GM04503 (cell line): ENCODE measurements around the gene RXFP2.

Experiments
- DNase-seq: peaks from one replicate; pipeline ENCODE4 v3.0.0-alpha.2; 2012; ENCODE audit warnings: low read depth

RXFP2 gene, protein sequence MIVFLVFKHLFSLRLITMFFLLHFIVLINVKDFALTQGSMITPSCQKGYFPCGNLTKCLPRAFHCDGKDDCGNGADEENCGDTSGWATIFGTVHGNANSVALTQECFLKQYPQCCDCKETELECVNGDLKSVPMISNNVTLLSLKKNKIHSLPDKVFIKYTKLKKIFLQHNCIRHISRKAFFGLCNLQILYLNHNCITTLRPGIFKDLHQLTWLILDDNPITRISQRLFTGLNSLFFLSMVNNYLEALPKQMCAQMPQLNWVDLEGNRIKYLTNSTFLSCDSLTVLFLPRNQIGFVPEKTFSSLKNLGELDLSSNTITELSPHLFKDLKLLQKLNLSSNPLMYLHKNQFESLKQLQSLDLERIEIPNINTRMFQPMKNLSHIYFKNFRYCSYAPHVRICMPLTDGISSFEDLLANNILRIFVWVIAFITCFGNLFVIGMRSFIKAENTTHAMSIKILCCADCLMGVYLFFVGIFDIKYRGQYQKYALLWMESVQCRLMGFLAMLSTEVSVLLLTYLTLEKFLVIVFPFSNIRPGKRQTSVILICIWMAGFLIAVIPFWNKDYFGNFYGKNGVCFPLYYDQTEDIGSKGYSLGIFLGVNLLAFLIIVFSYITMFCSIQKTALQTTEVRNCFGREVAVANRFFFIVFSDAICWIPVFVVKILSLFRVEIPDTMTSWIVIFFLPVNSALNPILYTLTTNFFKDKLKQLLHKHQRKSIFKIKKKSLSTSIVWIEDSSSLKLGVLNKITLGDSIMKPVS

DNA sequence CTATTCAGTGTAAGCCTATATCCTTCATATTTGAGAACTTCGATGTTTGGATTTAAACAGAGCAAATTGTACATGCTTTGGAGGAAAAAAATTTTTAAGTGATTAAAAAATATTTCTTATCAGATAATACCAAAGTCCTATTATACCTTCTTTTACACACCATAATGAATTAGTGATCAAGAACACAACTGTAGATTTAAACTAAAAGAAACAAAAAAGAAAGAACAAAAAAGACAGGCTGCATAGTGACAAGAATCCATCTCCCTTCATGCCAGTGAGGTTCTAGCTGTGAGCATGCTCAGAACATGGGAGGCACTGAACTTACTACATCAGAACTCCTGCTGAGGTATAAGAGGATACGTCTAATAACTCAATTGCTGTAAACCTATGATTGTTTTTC is at the start of gene RXFP2:
Gene RXFP2 (plus strand): TSS at position 301 of the 400 bp plus-strand sequence. CDS start 87 bp downstream, at position 388.
- no peak for DNase-seq

DNA sequence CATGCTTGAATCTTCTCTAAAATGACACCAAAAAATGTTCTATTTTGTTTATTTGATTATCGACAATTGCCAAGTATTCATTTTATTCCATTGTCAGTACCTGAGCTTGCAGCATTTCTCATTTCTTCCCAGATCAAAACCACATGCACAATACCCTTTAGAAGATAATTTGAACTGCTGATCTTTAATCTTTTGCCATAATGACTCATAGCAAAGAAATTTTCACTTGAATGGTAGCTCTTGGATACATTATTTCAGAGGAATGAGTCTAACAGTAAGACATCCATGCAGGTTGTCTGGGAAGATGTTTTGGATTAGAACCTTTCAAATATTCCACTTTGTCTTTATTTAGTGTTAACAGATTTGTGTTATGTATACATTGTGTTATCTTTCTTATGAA is 42.0 kb upstream of the RXFP2 start:
- DNase-seq, result no peak

DNA sequence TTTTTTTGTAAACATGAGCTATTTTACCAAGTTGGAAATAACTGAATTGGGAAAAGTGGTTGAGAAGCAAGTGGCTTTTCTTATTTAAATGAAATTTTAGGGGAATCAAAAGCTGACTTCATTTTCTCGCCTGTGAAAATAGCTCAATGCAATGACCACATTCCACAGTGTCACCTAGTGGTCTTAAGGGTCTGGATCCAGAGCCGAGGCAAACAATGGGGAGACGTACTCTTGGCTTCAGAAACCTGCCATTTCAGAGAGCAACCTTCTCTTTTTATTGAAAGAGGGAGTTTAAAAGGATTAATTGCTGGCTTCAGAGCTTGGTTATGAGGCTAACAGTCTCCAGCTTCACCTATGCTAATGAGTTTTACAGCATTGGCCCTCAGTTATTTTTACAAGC is 39.7 kb upstream of the RXFP2 start:
- DNase-seq, result no peak

DNA sequence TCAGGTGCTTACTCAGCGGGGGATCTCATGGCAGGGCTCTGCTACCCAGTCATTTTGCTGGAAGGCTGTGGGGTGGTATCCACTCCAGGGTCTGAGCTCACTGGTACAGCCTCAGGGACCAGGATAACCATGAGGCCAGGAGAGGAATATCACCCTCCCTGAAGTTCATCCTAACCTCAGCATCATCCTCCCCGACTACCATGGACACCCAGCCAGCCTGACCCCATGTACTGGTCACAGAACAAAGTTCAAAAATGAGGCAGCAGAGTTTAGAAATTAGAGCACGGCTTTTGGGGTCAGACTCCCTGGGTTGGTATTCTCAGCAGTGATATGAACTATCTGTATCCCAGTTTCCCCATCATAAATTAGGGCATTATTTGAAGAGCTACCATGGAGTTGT is 35.5 kb upstream of the RXFP2 start:
- DNase-seq, result no peak

DNA sequence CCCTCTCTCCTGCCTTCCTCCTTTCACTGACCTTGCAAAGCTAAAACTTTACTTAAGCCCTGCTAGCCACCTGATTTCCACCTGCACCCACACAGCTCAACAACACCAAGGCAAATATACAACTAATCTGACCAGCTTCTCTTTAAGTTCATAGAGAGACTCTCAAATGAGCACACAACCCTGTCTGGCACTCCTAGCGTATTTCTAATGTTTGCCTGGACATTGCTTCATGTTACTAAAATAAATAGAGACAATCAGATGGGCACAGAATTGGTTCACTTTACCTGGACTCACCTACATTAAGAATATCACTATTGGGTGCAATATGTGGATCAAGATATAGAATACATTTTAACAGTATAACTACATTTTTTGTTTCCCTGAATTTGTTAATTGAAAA is 33.2 kb upstream of the RXFP2 start:
- DNase-seq, result no peak

DNA sequence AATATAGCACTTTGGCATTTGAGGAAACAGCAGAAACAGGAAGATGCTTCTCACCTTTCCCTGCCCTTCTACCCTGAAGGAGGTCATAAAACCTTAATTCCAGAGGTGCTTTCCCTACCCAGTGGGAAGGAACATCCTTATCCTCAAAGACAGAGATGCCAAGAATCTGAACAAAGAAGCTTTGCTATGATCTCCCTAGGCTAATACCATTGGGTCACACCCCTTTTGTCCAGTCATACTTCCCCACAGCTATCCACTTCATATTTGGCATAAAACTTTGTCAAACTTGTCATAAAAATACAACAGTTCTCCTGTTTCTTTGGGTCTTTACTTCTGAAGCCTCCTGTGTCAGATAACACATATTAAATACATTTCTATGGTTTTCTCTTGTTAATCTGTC is 21.7 kb upstream of the RXFP2 start:
- DNase-seq, result no peak

DNA sequence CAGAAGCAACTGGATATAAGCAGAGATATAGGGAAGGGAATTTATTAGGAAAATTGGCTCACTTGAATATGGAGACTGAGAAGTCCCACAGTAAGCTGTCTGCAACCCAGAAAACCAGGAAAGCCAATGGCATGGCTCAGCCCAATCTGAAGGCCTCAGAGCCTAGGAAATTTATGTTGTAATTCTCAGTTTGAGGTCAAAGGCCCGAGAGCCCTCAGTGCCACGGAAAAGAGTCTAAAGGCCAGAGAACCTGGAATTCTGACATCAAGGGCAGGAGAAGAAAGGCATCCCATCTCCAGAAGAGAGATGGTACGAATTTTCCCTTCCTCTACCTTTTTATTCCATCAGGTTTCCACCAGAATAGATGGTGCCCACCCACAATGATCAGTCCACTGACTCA is 20.1 kb upstream of the RXFP2 start:
- DNase-seq, result no peak

DNA sequence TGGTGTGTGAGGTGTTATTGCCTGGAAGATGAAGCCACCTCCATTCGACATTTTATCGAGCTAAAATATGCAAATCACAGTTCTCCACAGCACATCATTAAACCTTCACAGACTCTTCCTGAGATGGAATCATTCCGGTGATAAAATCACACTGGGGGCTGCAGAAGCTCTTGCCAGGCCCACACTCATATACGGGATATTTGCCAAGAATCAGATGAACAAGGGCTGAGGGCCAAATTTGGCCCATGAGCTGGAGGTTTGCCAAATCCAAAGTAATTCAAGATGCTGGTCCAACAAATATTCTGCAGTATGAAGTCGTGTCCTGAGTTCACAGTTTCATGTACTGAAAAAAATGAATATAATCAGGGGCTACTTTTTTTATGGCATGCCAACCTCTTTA is 16.7 kb upstream of the RXFP2 start:
- no peak for DNase-seq

DNA sequence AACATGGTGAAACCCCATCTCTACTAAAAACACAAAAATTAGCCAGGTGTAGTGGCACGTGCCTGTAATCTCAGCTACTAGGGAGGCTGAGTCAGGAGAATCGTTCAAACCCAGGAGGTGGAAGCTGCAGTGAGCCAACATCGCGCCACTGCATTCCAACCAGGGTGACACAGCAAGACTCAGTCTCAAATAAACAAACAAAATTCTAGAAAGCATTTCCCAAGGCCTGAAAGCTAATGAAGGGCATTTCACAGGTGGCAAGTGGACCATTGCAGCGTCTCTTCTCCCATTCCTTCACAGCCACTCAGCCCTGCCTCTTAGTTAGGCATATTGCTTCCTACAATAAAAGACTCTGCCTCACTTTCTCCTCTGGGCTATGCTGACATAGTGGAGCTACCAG is 13.5 kb upstream of the RXFP2 start:
- no peak for DNase-seq

DNA sequence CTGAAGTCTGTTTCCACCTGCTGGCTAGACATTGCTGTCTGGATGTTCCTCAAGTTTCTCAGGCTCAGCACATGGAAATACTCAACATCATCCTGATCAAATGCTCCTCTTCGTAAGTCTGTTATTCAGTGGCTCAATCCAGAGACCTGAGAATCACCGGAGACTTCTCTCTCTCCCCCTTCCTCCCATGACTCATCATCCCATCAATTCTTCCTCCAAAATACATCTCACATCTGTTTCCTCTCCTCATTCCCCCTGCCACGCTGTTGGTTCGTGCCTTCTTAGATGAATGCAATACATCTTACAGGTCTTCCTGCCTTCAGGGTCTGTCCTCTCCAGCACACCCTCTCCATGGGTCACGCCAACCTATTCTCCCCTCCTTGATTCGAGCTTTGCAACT is 7.4 kb upstream of the RXFP2 start:
- DNase-seq, result no peak

DNA sequence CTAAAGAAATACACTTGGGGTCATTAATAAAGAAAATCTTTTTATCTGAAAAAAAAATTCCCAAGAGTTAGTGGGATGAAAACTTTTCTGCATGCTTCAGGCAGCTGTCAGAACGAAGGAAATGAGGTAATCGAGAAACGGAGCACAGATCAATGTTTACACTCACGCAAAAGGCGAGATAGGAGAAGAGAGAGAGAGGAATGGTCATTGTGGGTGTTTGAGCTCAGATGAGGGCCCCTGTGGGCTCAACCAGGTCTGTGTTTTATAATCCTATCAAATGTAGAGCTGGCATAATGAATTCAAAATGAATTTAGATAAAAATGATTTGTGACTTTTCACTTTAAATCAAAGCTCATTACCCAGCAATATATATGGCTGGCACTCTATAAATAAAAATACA is 6.3 kb upstream of the RXFP2 start:
- DNase-seq, result no peak

DNA sequence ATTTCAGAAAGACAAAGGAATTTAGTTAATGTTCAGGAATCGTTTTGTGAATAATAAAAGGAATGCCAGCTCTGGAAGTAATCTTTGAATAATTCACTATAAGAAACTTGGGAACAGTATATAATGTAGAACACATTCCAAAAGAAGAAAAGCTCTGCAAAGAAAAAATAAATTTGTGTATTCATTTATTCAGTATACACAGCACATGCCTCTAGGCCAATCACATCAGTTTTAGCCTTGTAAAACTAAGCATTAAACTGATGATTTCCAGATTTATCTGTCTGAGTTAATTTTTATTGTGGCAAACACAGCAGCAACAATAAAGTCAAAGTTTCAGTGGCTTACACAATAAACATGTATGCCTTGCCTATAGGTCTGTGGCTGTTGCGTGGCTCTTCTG is 5.7 kb upstream of the RXFP2 start:
- DNase-seq, result no peak

DNA sequence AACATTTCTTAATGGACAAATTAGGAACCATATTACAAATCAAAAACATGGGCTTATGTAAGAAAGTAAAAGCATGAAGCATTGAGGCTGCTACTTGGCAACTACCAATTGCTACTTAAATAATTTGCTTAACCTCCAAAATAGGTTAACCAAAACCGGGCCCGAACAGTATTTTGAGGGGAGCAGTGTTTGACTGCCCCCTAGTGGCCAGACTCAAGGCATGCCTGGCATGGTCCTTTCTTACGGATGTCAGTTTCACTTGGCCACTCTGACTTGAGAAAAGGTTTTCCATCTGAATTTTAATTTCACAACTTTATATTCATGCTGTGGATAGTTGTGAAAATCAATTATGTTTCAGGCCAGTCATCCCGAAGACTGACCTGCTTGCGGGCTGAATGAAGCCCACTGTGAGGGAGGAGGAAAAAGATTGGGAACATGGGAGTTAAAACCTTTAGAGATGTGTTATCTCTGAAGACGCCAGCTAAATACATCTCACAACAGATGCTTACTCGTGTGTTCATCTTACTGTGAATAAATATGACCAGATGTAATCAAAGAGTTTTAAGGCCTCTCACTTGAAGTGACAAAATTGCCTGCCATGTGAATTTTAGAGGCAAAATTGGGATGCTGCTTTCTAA is 2.9 kb downstream of the RXFP2 start:
- no peak for DNase-seq

DNA sequence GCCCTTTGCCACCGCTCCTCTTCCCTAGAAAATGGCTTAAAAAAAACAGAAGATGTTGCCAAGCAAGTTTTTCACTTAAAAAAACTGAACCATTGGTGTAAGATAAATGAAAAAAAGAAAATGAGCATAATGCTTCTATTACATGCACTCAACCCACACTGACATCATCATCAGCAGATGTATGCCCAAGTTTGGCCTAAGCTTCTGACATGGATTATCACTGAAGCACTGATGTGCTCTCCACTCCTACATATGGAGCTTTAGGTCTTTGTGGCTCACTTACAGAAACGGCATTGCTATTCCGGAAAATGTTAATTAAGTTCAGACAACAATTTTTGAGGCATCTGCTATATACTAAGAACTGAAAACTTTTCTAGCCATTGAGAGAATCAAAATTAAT is 8.0 kb downstream of the RXFP2 start:
- no peak for DNase-seq

DNA sequence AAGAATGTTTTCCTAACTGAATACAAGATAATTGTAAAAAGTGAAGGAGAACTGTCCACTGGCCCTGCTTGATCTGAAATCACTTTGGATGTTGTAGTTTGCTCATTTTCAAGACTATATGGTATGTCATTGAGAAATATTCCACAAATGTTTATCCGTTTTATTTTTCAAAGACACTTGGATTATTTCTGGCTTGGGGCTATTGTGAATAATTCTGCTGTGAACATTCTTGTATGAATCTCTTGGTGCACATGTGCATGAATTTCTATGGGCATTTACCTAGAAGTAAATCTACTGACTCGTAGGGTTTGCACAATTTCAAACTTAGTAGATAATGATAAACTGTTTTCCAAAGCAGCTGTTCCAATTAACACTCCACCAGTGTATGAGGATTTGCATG is 8.6 kb downstream of the RXFP2 start:
- DNase-seq, result no peak

DNA sequence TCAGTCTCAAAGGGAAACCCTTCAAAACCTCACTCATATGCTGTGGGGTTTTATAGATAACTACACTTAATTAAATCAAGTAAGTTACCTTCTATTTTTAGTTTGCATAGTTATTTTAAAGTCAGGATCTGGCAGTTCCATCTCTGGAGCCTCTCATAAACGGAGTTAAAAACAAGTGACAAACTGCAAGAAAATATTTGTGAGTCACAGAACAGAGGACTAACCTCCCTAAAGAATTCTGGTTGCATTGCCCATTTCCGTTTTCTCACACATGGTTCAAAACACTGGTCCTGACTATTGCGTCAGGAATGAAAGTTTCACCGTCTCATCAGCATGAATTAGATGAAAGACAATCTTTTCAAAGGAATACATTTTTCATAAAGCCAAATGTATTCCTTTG is 10.6 kb downstream of the RXFP2 start:
- DNase-seq, result peak; percentile 92

DNA sequence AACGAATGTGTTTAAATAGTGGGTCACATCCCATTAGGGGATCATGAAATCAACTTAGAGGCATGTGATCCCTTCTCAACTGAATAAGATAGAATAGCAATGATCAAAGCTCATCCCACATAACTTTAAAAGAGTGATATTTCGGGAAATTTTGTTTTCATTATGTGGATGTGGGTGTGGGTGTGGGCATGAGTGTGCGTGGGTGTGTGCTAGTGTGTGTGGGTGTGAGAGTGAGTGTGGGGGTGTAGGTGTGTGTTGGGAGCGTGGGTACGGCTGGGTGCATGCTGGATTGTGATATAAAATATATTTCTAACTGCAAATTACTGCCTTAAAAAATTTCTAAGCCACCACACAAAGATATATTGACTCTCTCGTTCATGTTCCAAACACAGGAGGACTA is 15.9 kb downstream of the RXFP2 start:
- no peak for DNase-seq

DNA sequence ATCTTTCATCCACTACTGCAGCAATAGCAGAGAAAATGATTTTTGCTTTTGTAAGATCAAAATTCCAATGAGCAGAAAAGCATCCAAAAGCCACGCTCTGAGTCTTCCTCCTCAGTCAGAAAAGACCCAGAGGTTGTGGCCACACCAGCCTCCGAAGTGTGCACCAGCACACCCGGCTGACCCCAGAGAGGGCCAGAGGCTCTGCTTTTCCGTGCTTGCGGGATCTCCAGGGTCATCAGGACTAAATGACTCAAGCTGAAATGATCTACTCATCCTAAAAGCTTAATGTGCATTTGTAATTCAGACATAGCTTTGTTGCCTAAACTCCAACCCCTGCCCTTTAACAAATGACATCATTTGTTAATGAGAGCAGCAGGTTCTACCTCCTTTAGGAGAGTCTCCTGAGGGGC is 16.5 kb downstream of the RXFP2 start:
- peak; percentile 81 for DNase-seq

DNA sequence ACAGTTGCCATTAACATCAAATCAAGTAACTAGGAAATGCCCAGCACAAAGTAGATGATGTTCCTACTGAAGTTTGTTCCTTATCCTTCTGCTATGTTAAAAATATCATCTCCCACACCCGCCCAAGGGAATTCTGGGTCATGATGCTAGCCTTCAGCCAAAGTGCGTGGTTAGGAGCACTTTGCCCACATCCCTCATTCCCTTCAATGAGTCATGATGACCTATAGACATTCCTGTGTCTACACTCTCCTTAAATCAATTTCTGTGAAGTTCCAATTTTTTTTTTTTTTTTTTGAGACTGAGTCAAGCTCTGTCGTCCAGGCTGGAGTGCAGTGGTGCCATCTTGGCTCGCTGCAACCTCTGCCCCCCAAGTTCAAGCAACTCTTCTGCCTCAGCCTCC is 17.0 kb downstream of the RXFP2 start:
- peak; percentile 89 for DNase-seq

DNA sequence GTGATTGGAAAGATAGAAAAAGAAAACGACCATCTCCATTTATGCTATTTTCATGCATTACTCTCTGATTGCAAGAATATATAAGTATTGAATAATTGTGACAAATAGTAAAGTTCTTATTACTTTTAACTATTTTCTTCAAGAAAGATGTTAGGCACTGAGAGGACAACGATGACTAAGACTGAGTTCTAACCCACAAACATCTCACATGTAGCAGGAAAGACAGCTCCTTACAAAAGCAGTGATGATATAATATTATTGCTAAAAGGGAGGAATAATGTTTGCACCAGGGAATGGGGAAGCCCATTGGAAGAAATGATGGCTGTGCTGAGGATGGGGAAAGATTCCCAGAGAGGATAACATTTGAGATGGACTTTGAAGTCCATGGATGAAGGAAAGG is 22.6 kb downstream of the RXFP2 start:
- no peak for DNase-seq

DNA sequence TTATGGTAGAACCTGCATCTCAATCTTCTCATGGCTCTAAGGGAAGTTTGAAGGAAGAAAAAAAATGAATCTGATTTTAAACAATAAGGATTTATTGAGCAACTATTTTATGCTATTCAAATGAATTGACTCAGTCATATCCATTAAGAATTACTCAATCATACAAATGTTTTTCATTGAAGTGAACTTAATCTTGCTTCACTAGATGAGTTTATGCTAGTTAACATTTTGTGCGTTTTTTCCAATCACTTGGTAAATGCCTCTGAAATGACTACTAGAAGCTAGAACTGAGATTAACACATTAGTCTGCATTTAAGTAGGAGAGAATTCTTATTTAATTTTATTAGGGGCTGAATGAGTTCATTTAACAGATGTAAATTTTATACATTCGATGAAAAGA is 25.2 kb downstream of the RXFP2 start:
- no peak for DNase-seq

DNA sequence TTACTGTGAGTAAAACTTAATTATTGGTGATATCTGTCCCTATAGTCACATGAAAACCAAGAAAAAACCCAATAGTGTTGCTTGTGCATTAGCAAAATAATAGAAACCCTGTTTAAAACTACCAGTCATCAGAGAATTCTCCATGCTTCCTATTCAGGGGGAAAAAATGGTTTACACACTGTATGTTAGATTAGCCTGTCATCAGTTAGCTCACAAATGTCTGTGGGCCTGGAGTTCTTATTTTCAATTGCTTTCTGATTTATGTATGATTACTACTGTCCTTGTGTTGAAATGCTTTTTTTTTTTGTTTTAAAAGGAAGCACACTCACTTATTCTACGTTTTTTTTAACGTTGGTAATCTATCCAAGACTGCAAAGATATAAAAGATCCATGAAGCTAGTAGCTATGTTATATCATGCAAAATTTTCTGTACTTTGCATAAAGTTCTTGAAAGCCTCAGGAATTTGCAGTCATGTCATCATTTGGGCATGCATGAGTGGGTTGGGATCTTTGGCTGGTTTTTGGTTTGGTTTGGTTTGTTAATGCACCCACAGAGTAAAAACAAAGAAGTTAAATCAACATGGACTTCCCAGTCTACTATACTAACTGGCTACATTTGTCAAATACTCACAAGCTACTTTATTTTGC is 25.9 kb downstream of the RXFP2 start:
- peak; percentile 84 for DNase-seq
